ENCODE results near the gene UPK3BL2.
"Not testable (repeated sequence)": the region's sequence is repeated elsewhere in the genome, so short reads cannot be mapped to it uniquely, and the experiment has no call there.

DNA sequence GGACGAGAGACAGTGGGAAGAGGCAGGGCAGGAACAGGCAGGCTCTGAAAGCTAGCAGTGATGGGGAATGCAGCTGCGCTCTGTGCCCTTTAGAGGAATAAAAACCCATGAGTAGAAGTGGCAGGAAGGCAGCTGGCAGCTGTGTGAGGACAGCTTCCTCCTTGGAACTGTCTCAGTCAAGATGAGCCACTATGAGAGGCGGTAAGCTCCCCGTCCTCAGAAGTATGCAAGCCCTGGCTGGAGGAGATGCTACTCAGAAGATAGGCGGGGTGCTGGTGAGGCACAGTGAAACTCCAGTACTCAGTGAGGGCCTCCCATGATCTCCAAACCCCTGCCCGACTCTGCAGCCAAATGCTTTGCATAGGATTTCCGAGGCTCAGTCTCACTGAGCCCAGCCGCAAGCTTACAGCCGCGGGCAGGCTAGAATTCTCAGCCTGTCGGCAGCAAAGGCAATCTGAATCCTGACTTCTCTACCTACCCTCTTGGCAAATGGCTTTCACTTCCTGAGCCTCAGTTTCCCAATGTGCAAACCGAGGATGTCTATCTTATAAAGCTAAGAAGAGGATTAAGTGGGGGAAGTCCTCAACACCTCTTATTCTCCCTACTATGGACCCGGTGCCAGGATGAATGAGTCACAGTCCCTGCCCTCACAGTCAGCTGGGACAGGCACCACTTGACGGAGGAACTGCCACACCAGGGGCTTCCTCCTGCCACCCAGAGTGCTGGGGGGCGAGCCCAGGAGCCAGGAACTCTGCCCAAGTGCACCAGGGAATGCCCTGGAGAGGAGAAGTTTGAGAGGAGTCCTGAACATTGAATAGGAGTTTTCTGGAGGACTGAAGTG, 28.4 kb downstream of the UPK3BL2 start:
- TF ChIP-seq, protein P1, sequence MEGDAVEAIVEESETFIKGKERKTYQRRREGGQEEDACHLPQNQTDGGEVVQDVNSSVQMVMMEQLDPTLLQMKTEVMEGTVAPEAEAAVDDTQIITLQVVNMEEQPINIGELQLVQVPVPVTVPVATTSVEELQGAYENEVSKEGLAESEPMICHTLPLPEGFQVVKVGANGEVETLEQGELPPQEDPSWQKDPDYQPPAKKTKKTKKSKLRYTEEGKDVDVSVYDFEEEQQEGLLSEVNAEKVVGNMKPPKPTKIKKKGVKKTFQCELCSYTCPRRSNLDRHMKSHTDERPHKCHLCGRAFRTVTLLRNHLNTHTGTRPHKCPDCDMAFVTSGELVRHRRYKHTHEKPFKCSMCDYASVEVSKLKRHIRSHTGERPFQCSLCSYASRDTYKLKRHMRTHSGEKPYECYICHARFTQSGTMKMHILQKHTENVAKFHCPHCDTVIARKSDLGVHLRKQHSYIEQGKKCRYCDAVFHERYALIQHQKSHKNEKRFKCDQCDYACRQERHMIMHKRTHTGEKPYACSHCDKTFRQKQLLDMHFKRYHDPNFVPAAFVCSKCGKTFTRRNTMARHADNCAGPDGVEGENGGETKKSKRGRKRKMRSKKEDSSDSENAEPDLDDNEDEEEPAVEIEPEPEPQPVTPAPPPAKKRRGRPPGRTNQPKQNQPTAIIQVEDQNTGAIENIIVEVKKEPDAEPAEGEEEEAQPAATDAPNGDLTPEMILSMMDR (conservative IDR thresholded peaks at IDR 0.05; ENCODE audit: low read depth, low read length) = not testable (repeated sequence)
- TF ChIP-seq EZH2 (IDR thresholded peaks at IDR 0.05; ENCODE audit: low read length, unreplicated experiment) = not testable (repeated sequence)
